Activated CD4-positive, alpha-beta T cell treated with anti-CD3 and anti-CD28 coated beads, Interleukin-2, Interleukin-6, amounts not matched to agents 100 ng/mL and 50 ng/mL, durations not matched to agents 16 hours and 8 hours (primary cell): ENCODE data around the gene POLK.
A peak's percentile ranks its signal among the peaks of the same experiment; 100 is the strongest.
"Not testable (repeated sequence)": the region's sequence is repeated elsewhere in the genome, so short reads cannot be mapped to it uniquely, and the experiment has no call there.

ENCODE experiments used
- DNase-seq: peaks from one replicate; pipeline ENCODE4 v3.0.0-alpha.2; 2020

The POLK gene

DNA sequence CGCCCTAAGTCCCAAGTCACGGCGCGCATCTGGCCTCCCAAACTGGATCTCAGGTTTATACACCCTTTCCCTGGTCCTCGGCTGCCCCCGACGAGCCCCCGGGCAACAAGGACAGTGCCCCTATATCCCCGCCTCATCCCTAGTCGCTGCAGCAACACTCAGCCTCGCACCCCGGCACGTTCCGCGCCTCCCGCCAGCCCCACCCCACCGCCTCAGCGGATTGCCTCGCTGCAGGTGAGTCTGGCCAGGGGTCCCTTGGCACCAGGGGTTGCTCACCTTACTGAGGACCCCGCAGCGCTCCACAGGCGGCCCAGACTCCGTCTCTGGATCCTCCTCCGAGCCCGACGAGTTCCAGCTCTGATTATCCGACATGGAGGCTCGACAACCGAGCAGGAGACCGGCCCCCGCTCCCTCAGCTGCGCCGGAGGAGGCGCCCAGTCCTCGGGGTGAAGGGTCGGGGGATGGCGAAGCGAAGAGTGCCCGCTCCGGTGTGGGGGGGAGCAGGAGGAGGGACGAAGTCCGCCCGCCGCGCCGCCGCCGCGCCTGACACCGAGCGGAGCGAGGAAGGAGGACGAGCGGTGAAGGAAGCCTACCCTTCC, 756 bp upstream of the POLK start:
- peak; percentile 43 for DNase-seq

GRCh38 chr5:75512383-75513074, 838 bp downstream of the POLK start:
- no peak for DNase-seq

DNA sequence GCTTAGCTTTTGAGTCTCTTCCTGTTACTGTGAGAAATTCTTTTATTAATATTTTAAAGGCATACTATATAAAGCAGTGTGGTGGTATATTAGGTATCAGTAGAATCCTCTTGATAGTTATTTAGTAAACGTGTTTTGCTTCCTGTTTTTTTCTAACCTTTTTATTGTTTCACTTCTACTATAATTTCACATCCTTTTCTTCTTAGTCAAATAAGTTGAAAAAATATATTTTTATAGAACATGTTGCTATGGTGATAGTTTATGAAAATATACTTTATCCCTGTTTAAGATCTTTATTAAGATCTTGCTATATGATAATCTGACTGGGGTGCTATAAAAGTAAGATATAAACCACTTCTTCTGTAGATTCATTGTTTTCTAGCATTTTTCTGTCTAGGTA, 2.1 kb downstream of the POLK start:
- no peak for DNase-seq

- no peak for DNase-seq
These were observed 2.6 kb downstream of the POLK start for GRCh38 chr5:75514323-75514722.

- no peak for DNase-seq
These were observed 8.1 kb downstream of the POLK start for GRCh38 chr5:75519761-75520160.

DNA sequence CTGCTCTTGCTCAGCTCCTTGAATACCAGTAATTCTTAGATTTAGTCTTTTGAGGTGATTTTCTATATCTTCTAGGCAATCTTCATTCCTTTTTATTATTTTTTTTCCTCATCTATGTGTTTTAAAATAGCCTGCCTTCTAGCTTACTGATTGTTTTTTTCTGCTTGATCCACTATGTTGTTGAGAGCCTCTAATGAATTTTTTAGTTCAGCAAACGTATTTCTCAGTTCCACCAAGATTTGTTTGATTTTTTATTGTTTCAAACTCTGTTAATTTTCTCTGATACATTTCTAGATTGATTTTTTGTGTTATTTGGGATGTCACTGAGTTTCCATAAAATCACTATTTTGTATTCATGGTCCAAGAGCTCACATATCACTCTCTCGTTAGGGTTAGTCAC, 9.5 kb downstream of the POLK start:
- DNase-seq = no peak

DNA sequence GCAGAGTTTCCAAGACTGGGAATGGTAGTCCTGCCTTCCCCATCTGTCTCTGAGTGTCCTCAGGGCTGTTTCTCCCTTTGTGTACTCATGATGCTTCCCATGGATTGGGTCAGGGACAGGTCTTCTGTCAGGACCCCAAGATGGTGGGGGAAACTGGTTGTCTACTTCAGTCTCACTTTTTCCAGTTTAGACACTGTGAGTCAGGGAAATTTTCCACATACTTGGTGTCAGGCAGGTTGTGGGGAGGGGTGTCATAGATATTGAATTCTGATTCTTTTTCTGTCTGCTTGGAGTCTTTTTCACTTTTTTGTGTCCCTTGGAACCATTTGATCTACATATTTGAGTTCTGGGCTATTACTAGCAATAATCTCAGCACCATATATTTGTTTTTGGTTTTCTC, 10.3 kb downstream of the POLK start:
- DNase-seq = no peak

DNA sequence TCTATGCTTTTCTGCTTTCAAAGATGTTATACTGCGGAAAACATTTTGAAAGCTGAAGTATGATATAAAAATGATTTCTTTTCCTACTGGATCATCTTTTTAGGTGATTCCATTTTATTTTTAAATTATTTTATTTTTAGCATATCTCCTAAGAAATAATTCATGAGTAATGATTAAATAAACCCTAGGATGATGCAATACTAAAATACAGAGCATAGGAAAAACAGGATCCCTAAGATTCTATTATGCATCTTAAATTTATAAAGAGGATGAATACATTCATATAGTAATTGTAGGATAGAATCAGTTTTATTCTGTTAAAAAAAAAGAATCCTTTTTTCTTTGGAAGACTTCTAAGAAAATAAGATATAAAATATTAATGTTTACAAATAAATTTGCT, 10.9 kb downstream of the POLK start:
- no peak for DNase-seq

DNA sequence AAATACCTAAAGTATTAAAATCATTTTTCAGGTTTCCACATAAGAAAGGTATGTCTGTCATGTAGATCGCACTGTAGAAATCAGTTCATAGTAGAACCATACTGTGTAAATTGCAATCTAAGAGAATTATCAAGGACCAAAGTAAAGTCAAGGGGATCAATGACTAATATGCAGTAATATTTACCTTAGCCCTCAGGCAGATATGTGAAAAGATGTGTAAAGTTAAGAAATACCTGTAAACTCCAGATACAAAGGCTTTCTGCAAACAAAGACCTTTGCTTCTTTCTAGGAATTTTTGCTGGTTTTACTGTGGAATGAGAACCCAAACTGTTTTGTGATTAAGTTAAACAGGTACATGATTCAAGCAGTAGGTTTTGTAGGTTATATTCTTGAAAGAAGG, 11.6 kb downstream of the POLK start:
- no peak for DNase-seq

GRCh38 chr5:75524071-75524470, 12.4 kb downstream of the POLK start:
- peak; percentile 44 for DNase-seq

DNA sequence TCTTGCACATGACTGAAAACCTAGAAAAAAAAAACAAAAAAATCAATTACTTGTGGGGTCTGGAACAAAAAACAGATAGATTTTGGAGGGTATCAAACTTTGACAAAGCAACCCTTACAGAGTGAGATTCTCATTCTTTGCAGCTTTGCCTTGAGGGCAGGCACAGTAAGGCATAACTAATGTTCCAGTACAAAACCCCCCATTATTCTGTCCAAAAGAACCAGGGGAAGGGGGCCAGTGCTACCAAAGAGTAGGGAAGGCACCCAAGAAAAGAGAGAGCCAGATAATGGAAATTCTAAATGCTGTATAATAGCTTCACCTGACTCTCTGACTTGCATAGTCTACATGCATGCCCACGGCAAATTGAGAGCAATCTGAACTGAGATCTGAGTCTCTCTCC, 12.9 kb downstream of the POLK start:
- no peak for DNase-seq

- DNase-seq = no peak
These were observed 13.7 kb downstream of the POLK start for GRCh38 chr5:75525344-75525743.

- no peak for DNase-seq
These were observed 14.4 kb downstream of the POLK start for GRCh38 chr5:75526070-75526469.

DNA sequence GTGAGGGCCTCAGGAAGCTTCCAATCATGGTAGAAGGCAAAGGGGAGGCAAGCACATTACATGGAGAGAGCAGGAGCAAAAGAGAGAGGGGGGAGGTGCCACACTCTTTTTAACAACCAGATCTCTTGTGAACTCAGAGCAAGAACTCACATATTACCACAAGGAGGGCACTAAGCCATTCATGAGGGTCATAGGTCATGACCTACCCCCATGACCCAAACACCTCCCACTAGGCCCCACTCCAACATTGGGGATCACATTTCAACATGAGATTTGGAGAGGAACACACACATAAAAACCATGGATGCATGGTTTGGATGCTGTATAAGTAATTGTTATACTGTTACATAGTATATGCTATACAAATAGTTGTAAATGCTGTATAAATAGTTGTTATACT, 17.5 kb downstream of the POLK start:
- no peak for DNase-seq

- DNase-seq = no peak
These were observed 20.5 kb downstream of the POLK start for GRCh38 chr5:75532190-75532589.

- DNase-seq = not testable (repeated sequence)
These were observed 22.0 kb downstream of the POLK start for GRCh38 chr5:75533716-75534115.

DNA sequence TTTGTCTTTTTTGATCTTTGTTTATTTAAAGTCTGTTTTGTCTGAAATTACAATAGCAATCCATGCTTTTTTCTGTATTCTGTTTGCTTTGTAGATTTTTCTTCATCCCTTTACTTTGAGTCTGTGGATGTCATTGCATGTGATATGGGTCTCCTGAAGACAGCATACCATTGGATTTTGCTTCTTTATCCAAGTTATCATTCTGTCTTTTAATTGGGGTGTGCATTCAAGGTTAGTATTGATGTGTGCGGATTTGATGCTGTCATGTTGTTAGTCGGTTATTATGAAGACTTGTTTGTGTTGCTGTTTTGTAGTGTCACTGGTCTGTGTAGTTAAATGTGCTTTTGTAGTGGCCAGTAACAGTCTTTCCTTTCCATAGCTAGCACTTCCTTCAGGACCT, 23.0 kb downstream of the POLK start:
- no peak for DNase-seq

GRCh38 chr5:75536147-75536546, 24.5 kb downstream of the POLK start:
- no peak for DNase-seq

DNA sequence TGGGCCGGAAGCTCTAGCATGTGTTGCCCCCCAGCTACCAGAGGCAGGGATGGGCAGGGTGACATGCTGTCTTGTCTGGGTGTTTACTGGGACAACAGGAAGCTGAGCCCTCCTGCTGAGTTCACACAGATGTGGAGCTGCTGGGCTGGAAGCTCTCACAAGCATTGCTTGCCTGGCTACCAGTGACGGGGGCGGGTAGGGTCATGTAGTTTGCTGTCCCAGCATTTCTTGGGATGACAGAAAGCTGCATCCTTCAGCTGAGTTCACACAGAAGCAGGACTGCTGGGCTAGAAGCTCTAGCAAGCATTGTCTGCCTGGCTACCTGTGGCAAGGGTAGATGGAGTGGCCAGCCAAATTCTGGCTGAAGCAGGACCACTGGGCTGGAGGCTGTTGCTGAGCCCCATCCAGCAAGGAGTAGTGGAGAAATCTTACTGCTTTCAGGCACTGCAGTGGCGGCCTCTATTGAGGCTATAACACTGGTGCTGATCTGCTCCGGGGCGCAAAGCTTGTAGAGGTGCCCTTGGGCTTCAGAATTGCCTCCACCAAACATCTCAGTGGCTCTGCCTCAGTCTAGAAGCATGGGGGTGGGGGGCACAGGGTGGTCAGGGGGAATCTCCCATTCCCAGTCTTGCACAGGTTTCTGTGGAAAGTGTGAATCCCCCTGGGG, 25.1 kb downstream of the POLK start:
- DNase-seq = no peak

DNA sequence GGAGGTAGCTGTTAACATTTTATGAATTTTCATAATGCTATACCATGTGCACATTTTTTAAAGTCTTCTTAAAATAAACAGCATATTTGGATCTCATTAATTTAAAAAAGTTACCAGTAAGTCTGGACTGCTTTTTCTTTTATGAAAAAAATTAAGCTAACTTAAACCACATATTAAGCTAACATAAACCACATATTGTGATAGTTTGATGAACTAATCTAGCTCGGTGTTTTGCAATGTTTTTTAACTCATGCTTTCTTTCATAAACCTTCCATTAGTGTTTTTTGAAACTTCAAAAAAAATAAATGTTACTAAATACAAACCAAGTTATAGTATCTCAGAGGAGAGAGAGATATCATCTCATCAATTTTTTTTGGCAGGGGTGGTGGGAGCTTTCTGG, 26.5 kb downstream of the POLK start:
- no peak for DNase-seq

DNA sequence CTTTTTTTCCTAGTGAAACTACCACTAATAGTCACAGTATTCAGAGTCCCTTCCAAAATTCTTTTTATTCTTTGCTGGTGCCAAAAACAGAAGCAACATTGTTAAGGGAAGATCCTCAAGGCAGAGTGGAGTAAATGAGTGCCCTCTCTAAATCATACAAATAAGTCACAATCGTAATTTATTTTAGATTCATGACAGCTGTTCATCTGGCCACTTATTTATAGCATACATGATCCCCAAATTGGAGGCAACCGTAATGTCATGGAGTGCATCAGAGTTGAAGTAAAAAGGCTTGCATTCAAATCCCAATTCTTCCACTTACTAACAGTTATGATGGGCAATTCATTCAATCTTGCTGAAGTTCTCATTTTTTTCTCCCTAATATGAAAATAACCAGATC, 33.4 kb downstream of the POLK start:
- DNase-seq = no peak

DNA sequence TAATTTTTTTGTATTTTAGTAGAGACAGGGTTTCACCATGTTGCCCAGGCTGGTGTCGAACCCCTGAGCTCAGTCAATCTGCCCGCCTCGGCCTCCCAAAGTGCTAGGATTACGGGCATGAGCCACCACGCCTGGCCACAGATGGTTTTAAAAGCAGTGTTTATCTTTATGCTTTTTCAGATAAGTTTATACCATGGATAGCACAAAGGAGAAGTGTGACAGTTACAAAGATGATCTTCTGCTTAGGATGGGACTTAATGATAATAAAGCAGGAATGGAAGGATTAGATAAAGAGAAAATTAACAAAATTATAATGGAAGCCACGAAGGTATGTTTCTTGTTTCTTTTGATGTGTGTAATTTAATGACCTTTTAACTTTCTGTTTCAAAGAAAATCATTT, 35.1 kb downstream of the POLK start:
- DNase-seq = no peak

DNA sequence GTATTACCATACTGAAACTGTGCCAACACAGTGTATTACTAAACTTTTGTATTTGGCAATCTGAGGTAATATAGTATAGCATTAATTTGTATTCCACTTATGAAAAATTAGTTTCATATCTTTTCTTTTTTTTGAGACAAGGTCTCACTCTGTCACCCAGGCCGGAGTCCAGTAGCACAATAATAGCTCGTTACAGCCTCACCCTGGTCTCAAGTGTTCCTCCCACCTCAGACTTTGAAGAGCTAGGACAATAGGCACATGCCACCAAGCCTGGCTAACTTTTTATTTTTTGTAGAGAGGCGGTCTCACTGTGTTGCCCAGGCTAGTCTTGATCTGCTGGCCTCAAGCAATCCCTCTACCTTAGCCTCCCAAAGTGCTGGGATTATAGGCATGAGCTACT, 36.1 kb downstream of the POLK start:
- DNase-seq = no peak

GRCh38 chr5:75550597-75550996, 38.9 kb downstream of the POLK start:
- no peak for DNase-seq

DNA sequence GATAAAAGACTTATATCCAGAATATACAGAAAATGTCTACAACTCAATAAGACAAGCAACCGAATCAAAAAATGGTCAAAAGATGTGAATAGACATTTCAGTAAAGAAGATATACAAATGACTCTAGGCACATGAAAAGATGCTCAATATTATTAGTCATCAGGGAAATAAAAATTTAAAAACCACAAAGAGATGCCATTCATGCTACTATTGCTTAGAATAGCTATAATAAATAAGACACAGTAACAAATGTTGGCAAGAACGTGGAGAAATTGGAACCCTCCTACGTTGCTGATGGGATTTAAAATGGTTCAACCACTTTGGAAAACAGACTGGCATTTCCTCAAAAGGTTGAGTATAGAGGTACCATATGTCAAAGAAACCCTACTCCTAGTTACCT, 39.8 kb downstream of the POLK start:
- no peak for DNase-seq
